ENCODE data around the gene TRIM47.

The TRIM47 gene

DNA sequence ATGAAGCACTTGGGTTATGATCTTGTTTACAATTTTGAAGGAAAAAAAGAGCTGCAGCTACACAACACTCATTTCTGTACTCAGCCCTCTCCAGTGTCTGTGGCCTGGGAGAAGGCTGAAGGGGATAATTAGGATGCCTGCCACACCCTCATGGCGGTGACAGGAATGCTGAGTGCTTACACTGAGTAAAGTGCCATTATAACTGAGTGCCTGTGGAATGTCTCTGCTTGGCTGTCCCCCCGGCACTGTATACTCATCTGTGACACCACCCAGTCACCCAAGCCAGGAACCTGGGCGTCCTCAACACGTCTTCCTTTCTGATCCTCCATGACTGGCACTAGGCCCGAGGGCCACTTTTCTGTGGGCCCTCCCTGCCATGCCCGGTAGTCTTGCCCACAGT, 29.8 kb upstream of the TRIM47 start:
- no peak for DNase-seq

- no peak for DNase-seq
These were observed 27.9 kb upstream of the TRIM47 start for GRCh38 chr17:75906143-75906884.

GRCh38 chr17:75904749-75905521, 26.6 kb upstream of the TRIM47 start, which contains the start of gene MRPL38:
Gene MRPL38 (minus strand): TSS chr17:75904884. CDS start chr17:75904875, 9 bp downstream.
- DNase-seq = peak; percentile 95

GRCh38 chr17:75902406-75902805, 24.0 kb upstream of the TRIM47 start:
- DNase-seq = no peak

- DNase-seq = no peak
These were observed 23.3 kb upstream of the TRIM47 start for GRCh38 chr17:75901727-75902126.

DNA sequence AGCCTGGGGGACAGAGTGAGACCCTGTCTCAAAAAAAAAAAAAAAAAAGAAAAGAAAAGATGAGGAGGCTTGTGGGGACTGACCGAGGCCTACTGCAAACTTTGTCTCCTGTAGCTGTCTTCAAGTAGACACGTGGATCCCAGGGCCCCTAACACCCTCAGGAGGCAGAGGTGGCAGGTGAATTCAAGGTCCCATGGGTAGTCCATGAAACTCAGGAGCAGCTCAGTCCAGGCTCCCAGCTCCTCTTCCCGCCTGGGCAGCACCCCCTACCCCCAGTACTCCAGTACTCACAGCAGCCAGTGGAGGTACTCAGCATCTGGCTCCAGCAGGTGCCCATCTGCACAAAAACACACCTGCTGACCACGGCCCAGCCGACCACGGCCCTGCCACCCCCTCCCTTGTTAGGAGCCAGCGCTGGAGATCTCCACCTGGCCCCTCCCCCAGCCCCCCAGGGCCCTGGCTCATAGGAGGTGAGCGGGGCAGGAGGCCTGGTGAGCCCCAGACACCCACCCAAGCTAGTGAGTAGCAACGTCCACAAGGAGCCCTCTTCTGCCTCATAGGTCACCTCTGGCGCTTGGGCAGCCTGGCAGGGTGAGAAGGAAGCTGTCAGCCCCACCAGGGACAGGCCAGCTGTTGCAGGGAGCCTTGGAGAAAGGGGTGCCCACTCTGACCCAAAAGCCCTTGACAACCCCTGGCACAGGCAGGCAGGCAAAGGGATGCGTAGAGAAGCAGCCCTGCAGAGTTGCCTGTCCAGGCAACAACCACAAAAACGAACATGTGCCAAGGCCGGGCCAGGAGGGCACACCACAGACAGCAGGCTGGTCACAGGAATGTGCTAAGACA, 22.5 kb upstream of the TRIM47 start:
- no peak for DNase-seq

DNA sequence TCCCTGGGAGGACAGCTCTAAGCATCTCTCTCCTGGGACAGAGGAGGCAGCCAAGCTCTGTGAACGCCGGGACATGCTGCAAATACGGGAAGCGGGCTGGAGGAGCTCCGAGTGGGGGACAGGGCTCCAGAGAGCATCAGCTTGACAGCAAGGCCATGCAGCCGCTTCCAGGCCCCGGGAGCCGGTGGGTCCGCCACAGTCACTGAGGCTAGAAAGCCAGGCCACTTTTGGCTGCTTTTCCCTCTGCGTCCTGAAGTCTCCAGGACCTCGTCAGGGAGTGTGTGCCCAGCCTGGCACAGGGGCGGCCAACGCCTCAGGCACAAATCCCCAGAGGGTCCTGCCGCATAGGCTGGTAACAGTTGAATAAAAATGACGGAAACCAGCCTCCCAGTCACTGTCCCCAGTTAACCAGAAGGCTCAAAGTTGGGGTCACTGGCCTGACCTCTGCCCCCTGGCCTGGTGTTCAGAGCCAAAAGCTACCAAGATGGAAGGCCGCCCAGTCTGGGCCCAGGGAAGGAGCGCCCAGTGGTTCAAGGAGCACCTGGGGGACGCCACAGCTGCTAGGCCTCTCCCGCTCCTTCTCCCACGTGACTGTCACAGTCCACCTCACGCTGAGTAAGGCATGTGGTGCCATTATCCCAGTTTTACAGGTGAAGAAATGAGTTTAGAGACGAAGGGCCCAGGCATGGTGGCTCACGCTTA, 21.5 kb upstream of the TRIM47 start:
- no peak for DNase-seq

DNA sequence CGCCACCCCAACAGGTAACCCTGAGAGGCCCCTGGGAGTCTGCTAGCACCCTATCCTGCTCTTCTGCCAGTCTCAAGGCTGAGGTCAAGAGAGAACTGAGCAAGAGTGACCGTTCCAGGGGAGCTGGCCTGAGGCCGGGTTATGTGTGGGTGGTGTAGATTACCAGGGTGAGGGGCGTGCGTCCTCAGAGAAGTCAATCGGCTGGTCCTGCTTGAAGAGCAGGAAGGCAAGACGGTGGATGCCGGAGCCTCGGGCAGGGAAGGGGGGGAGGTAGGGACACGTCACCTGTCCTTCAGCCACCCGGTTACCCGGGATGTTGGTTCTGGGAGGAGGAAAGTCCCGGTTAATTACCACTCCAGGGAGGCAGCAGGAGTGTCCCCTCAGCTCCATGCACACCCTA, 21.0 kb upstream of the TRIM47 start:
- no peak for DNase-seq

GRCh38 chr17:75898791-75899190, 20.4 kb upstream of the TRIM47 start:
- no peak for DNase-seq

- no peak for DNase-seq
These were observed 19.7 kb upstream of the TRIM47 start for GRCh38 chr17:75898065-75898464.

DNA sequence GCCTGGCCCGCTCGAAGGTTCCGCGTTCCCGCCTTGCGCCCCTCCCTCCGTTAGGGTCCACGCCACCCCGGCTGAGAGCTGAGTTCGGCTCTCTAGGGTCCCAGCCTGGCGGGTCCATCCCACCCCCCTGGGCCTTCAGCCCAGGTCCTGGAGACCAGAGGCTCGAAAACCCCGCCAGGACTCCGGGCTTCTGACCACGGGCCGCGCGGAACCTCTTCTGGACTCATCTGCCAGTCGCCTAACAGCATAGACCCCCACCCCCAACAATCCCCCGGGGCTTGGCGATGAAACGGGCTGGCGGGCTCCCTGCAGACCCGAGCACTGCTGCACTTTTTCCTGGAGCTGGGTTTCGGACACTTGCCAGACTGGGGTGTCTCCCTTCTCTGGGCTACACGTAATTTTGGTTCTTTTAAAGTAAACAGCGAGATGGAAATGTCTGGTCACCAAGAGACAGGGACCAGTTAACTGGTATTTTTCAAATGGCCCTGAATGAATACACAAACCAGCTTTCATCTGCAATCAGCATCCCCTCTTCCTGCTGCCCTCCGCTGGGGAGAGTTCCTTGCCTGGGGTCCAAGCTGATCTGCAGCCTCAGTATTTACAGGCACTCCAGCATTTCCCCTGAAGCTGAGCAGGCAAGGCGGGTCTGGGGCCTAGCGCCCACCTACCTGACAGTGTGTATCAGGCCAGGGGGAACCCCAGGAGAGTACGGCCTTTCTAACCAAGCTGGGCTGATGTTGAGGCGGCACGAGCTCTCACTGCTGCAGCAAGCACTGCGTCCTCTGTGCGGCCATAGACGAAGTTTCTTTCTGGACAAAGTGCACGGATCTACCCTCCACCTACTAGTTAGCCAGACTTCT, 19.0 kb upstream of the TRIM47 start:
- DNase-seq = no peak

DNA sequence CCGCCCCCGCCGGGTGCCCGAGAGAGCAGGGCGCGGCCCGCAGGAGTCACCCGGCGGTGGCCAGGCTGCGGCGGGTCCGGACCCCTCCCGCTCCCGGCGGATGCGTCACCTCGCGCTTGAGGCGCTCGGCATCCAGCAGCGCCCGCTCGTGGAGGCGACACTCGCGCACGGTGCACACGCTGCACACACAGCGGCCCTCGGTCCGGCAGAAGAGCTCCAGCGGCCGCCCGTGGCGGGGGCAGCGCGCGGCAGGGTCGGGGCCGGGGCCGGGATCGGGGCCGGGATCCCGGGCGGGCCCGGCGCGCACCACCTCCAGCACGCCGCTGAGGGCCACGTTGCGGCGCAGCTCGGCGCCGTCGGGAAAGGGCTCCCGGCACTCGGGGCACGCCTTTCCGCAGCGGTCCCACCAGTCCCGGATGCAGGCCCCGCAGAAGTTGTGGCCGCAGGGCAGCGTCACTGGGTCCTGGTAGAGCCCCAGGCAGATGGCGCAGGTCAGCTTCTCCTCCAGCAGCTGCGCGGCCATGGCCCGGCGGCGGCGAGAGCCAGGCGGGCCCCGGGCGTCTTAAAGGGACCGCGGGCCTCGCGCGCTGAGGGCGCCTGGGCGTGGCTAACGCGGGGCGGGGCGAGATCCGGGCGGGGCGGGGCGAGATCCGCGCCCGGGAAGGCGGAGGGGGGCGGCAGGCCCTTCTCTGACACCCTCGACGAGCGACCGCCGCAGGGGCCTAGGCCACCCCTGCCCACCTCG, 18.2 kb upstream of the TRIM47 start, which contains the start of gene TRIM65:
TSS of gene TRIM65 (minus strand) at position 537 of the 745 bp plus-strand sequence. CDS start at position 523, 14 bp downstream.
- peak; percentile 58 for DNase-seq

GRCh38 chr17:75895370-75896155, 17.2 kb upstream of the TRIM47 start:
- DNase-seq = peak; percentile 11

DNA sequence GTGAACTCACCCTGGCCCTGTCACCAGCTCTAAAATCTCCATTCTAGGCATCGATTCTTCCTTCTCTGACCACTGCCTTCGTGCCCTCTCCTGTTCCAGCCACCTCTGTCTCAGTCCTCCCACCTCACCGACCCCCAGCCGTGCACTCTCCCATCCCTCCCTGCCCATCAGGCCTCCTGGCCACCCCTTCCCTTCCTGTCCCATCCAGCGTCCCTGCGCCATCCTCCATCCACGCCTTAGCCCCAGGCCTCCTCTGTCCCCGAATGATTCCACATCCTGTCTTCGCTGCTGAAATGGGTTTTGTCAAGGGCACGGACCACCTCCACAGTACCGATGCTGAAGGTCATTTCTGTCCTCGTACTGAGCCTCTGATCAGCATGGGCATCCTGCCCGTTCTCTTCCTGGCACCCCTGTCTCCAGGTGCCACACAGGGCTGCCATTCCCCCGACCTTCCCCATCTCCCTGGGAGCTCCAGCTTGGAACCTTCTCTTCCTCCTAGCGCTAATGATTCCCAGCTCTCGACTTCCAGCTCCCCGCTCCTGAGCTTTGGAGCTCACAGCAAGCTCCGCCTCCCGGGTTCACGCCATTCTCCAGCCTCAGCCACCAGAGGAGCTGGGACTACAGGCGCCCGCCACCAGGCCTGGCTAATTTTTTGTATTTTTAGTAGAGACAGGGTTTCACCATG, 15.8 kb upstream of the TRIM47 start:
- DNase-seq = no peak

- no peak for DNase-seq
These were observed 15.1 kb upstream of the TRIM47 start for GRCh38 chr17:75893305-75894048.

GRCh38 chr17:75892556-75893224, 14.3 kb upstream of the TRIM47 start:
- no peak for DNase-seq

GRCh38 chr17:75891605-75892555, 13.5 kb upstream of the TRIM47 start:
- DNase-seq = no peak
